ENCODE data around the gene KRTAP9-7.

GRCh38 chr17:41301204-41301790 is 25.8 kb downstream of the KRTAP9-7 start:
- TF ChIP-seq EZH2phosphoT487 (IDR thresholded peaks at IDR 0.05; ENCODE audit: unreplicated experiment) (no peak), CTCF (conservative IDR thresholded peaks at IDR 0.05; ENCODE audit: low read depth in 2 of 2) (no peak), POLR2AphosphoS5 (IDR thresholded peaks at IDR 0.05; ENCODE audit: low read depth) (no peak), REST (IDR thresholded peaks at IDR 0.05; ENCODE audit: unreplicated experiment) (no peak), CREB1 (CRISPR knock-in tag; IDR thresholded peaks at IDR 0.05; ENCODE audit: low read depth) (no peak), EZH2 (IDR thresholded peaks at IDR 0.05; ENCODE audit: low read depth, unreplicated experiment) (no peak), JUNB (IDR thresholded peaks at IDR 0.05; ENCODE audit: unreplicated experiment) (no peak), ETS1 (IDR thresholded peaks at IDR 0.05) (no peak), ZNF114 (CRISPR knock-in tag; IDR thresholded peaks at IDR 0.05) (no peak), STAT1 (IDR thresholded peaks at IDR 0.05; ENCODE audit: unreplicated experiment) (no peak), ZNF462 (CRISPR knock-in tag; IDR thresholded peaks at IDR 0.05) (no peak), NANOG (IDR thresholded peaks at IDR 0.05; ENCODE audit: borderline replicate concordance) (no peak), ZNF331 (CRISPR knock-in tag; IDR thresholded peaks at IDR 0.05; ENCODE audit: low read depth) (no peak)

Data from GM23338 (cell line).